ENCODE data around the gene EVI2B.

GRCh38 chr17:31320241-31320640 lies 6.4 kb upstream of the EVI2B start:
- TF ChIP-seq, protein P1, sequence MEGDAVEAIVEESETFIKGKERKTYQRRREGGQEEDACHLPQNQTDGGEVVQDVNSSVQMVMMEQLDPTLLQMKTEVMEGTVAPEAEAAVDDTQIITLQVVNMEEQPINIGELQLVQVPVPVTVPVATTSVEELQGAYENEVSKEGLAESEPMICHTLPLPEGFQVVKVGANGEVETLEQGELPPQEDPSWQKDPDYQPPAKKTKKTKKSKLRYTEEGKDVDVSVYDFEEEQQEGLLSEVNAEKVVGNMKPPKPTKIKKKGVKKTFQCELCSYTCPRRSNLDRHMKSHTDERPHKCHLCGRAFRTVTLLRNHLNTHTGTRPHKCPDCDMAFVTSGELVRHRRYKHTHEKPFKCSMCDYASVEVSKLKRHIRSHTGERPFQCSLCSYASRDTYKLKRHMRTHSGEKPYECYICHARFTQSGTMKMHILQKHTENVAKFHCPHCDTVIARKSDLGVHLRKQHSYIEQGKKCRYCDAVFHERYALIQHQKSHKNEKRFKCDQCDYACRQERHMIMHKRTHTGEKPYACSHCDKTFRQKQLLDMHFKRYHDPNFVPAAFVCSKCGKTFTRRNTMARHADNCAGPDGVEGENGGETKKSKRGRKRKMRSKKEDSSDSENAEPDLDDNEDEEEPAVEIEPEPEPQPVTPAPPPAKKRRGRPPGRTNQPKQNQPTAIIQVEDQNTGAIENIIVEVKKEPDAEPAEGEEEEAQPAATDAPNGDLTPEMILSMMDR (IDR thresholded peaks at IDR 0.05; ENCODE audit: low read depth, low read length, poor library complexity, severe bottlenecking) = no peak
- no peak for TF ChIP-seq EZH2phosphoT487 (IDR thresholded peaks at IDR 0.05; ENCODE audit: borderline replicate concordance, low read length)

All from DOHH2 (cell line).